ENCODE results near the gene INSM1. TPM values are rescaled to one million over a fixed set of nuclear protein-coding genes. Genes with fewer than 3 reads are reported as not detected.
"Not testable (repeated sequence)": the region's sequence is repeated elsewhere in the genome, so short reads cannot be mapped to it uniquely, and the experiment has no call there.

Gene INSM1
- total RNA-seq, 1 donor = not detected

DNA sequence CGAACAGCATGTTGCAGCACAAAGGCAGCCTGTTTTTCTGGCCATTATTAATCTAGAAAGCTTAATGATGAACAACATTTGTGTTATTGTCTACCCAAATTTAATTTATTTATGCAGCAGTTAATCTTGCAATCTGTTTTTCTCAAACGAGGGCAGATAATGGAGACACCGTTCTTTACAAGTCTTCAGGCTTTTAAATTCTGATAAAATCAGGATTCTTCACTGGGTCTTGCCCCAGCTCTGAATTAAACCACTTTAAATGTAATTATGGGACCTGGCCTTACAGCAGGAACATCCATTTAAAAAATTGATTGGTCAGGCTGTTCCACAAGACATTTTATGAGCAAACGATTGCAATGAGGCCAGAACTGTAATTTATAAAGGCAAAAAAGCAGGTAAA lies 26.5 kb upstream of the INSM1 start:
- no peak for DNase-seq (ENCODE audit: low read depth)
- TF ChIP-seq, protein P1, sequence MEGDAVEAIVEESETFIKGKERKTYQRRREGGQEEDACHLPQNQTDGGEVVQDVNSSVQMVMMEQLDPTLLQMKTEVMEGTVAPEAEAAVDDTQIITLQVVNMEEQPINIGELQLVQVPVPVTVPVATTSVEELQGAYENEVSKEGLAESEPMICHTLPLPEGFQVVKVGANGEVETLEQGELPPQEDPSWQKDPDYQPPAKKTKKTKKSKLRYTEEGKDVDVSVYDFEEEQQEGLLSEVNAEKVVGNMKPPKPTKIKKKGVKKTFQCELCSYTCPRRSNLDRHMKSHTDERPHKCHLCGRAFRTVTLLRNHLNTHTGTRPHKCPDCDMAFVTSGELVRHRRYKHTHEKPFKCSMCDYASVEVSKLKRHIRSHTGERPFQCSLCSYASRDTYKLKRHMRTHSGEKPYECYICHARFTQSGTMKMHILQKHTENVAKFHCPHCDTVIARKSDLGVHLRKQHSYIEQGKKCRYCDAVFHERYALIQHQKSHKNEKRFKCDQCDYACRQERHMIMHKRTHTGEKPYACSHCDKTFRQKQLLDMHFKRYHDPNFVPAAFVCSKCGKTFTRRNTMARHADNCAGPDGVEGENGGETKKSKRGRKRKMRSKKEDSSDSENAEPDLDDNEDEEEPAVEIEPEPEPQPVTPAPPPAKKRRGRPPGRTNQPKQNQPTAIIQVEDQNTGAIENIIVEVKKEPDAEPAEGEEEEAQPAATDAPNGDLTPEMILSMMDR (IDR thresholded peaks at IDR 0.05; ENCODE audit: insufficient read depth, low read depth, low read length) = no peak
- H3K4me3 ChIP-seq (ENCODE audit: low read depth, low read length) = no peak overlapping the region

DNA sequence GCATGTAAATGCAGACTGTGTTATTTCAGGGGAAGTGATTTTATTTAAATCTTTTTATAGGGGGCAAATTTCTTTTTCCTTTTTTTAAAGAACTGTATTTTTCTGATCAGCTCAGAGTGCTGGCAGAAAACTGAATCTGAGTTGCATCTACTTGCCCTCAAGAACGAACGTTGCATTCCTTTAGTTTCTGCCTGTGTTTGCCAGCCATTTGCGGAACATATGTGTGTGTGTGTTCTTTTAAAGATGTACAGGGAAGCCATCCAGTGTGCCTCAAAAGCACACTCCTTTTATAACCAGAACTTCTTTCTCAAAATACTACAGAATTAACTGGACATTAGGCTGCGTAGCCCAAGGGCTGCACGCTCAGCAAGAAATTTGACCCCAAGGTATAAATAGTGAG lies 25.8 kb upstream of the INSM1 start:
- TF ChIP-seq, protein P1 (IDR thresholded peaks at IDR 0.05; ENCODE audit: insufficient read depth, low read depth, low read length) = no peak
- H3K4me3 ChIP-seq (ENCODE audit: low read depth, low read length) = no peak overlapping the region
- DNase-seq (ENCODE audit: low read depth) = no peak

DNA sequence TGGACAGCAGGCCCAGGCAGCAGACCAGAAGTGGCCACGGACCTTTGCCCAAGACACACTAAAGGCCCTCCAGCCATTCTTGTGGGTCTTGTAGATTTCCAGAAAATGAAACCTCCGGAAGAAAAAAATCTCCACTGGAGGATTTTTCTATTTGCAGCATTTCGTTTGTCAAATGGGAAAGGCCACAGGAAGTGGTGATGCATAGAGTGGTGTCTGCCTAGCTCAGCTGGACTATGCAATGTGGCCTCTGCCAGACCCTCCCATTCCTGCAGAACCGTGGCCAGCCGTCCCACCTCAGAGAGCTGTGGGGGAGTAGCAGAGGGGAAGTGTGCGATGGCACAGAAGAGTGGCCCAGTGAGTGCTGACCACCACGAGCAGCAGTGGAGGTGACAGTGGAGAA lies 24.0 kb upstream of the INSM1 start:
- H3K4me3 ChIP-seq (ENCODE audit: low read depth, low read length) = no peak overlapping the region
- DNase-seq (ENCODE audit: low read depth) = no peak
- TF ChIP-seq, protein P1 (IDR thresholded peaks at IDR 0.05; ENCODE audit: insufficient read depth, low read depth, low read length) = no peak

DNA sequence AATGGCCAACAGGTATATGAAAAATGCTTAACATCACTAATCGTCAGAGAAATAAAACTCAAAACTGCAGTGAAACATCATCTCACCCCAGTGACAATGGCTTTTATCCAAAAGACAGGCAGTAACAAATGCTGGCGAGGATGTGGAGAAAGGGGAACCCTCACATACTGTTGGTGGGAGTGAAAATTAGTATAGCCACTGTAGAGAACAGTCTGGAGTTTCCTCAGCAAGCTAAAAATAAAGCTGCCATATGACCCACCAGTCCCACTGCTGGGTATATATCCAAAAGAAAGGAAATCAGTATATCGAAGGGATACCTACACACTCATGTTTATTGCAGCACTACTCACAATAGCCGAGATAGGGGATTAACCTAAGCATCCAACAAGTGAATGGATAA lies 23.4 kb upstream of the INSM1 start:
- DNase-seq (ENCODE audit: low read depth) = no peak
- no peak overlapping the region for H3K4me3 ChIP-seq (ENCODE audit: low read depth, low read length)
- TF ChIP-seq, protein P1 (IDR thresholded peaks at IDR 0.05; ENCODE audit: insufficient read depth, low read depth, low read length) = no peak

GRCh38 chr20:20353576-20353975 lies 14.3 kb upstream of the INSM1 start:
- DNase-seq (ENCODE audit: low read depth) = no peak
- TF ChIP-seq, protein P1 (IDR thresholded peaks at IDR 0.05; ENCODE audit: insufficient read depth, low read depth, low read length) = no peak

DNA sequence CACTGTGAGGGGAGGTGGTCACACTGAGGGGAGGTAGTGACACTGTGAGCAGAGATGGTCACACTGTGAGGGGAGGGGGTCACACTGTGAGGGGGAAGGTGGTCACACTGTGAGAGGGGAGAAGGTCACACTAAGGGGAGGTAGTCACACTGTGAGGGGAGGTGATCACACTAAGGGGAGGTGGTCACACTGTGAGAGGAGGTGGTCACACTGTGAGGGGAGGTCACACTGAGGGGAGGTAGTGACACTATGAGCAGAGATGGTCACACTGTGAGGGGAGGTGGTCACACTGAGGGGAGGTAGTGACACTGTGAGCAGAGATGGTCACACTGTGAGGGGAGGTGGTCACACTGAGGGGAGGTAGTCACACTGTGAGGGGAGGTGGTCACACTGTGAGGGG lies 12.4 kb upstream of the INSM1 start:
- not testable (repeated sequence) for H3K4me3 ChIP-seq (ENCODE audit: low read depth, low read length); DNase-seq (ENCODE audit: low read depth)

More at GRCh38 chr20:20353576-20353975, 14.3 kb upstream of the INSM1 start:
- no peak overlapping the region for H3K4me3 ChIP-seq (ENCODE audit: low read depth, low read length)

- no peak for DNase-seq (ENCODE audit: low read depth)
- no peak overlapping the region for H3K4me3 ChIP-seq (ENCODE audit: low read depth, low read length)
- TF ChIP-seq, protein P1 (IDR thresholded peaks at IDR 0.05; ENCODE audit: insufficient read depth, low read depth, low read length) = no peak
Measured at GRCh38 chr20:20358801-20359200, 9.1 kb upstream of the INSM1 start.
